Activated CD8-positive, alpha-beta T cell treated with anti-CD3 and anti-CD28 coated beads, Interleukin-2, amount 10 ng/mL, durations not matched to agents 7 days and 5 days (primary cell): ENCODE results near the gene RIOK3. TPM values are rescaled to one million over a fixed set of nuclear protein-coding genes. Genes with fewer than 3 reads are reported as not detected.
"Not testable (repeated sequence)": the region's sequence is repeated elsewhere in the genome, so short reads cannot be mapped to it uniquely, and the experiment has no call there.

Source experiments
- ATAC-seq: fragments of 150-1000 bp; cut with Tn5 transposase; one replicate; pipeline ENCODE4 v1.10.0; 2021; ENCODE audit warnings: moderate library complexity
- CTCF ChIA-PET: fragments of 350-600 bp; sonication (Branson Sonifier 250); formaldehyde crosslinking; loops from one replicate; lab custom pipeline; 2021; ENCODE audit warnings: antibody characterized with exemption; lab: Charles Lee
- POLR2A ChIA-PET: fragments of 350-600 bp; sonication (Branson Sonifier 250); formaldehyde crosslinking; loops from one replicate; lab custom pipeline; 2021; ENCODE audit warnings: antibody characterized with exemption; lab: Charles Lee
- DNase-seq: peaks from one replicate; pipeline ENCODE4 v3.0.0-alpha.2; 2020
- H3K27ac Mint-ChIP-seq: one replicate; pipeline ENCODE4 v1.8.0; 2021; ENCODE audit warnings: mild to moderate bottlenecking, mixed read lengths
- H3K27me3 Mint-ChIP-seq: one replicate; pipeline ENCODE4 v1.8.0; 2021; ENCODE audit warnings: low read depth, mixed read lengths
- H3K36me3 Mint-ChIP-seq: one replicate; pipeline ENCODE4 v1.8.0; 2021; ENCODE audit warnings: low read depth, mixed read lengths
- H3K4me1 Mint-ChIP-seq: one replicate; pipeline ENCODE4 v1.8.0; 2021; ENCODE audit warnings: low read depth, mixed read lengths
- H3K4me3 Mint-ChIP-seq: one replicate; pipeline ENCODE4 v1.8.0; 2021; ENCODE audit warnings: mild to moderate bottlenecking, mixed read lengths
- H3K9me3 Mint-ChIP-seq: one replicate; pipeline ENCODE4 v1.8.0; 2022; ENCODE audit warnings: mixed read lengths; ENCODE audit not compliant: insufficient read depth
- total RNA-seq, 2 experiments: library from RNA; stranded (reverse); gene quantifications; one replicate each; pipeline ENCODE4 v1.2.3, GENCODE V29; 2021

RIOK3 gene
- total RNA-seq, 2 experiments from 2014 or later, result 53.6 to 69.3 TPM

DNA sequence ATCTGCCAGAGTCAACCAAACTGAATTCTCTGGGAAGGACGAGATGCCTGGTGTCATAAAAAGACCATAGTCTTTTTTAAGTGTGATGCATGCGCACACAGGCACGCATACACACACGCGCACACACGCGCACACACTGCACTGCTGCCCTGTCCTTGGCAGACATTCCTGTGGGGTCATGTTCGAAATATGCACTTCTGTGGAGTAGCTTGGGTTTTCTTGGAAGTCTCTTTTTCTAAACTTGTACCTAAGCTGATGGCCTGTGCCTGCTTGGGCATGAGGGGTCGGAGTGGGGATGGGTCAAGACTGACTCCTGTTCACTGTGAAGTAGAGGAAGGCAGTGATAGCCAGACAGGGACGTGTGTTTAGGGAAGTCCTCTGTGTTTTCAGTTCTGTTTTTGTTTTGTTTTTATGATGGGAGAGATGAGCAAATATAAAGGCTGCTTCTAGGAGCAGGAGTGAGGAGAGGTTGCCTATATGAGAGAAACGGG is 46.2 kb downstream of the RIOK3 start:
- Mint-ChIP-seq H3K36me3 (peaks cover 5% of the 10 kb centered on the region), H3K27me3 (no peaks in the 10 kb centered on the region), H3K4me3 (no peak overlapping the region), H3K9me3 (no peaks in the 10 kb centered on the region), H3K27ac (no peak overlapping the region), H3K4me1 (peaks cover 39% of the 10 kb centered on the region)
- DNase-seq, result no peak
- ChIA-PET POLR2A (interaction anchor here (1.2 kb wide), 1 partner anchor 46 kb away, joined by 3 read pairs; no protein-coding TSS in a partner anchor), CTCF (interaction anchor here (0.7 to 4.6 kb wide), 20 partner anchors 9 to 316 kb away, joined by 3 to 51 read pairs (median 9); partner anchors contain the start of genes NPC1 and RIOK3)
- no peak for ATAC-seq

DNA sequence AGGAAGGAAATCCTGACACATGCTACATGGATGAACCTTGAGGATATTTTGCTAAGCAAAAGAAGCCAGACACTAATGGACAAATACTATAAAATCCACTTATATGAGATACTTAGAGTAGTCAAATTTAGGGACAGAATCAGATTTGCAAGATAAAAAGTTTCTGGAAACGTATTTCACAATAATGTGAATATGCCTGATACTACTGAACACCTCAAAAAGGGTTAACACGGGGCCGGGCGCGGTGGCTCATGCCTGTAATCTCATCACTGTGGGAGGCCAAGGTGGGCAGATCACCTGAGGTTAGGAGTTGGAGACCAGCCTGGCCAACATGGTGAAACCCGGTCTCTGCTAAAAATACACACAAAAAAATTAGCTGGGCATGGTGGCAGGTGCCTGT is 48.5 kb downstream of the RIOK3 start:
- peaks cover 53% of the 10 kb centered on the region for H3K4me1 Mint-ChIP-seq
- no peak for DNase-seq
- H3K4me3 Mint-ChIP-seq, result no peak overlapping the region
- no peaks in the 10 kb centered on the region for H3K9me3 Mint-ChIP-seq
- ChIA-PET POLR2A (no interaction called here), CTCF (interaction anchor here (0.6 to 6.3 kb wide), 7 partner anchors 14 to 890 kb away, joined by 3 to 42 read pairs (median 4); no protein-coding TSS in a partner anchor)
- H3K36me3 Mint-ChIP-seq, result peaks cover 17% of the 10 kb centered on the region
- no peak overlapping the region for H3K27ac Mint-ChIP-seq
- no peaks in the 10 kb centered on the region for H3K27me3 Mint-ChIP-seq
- ATAC-seq, result no peak

DNA sequence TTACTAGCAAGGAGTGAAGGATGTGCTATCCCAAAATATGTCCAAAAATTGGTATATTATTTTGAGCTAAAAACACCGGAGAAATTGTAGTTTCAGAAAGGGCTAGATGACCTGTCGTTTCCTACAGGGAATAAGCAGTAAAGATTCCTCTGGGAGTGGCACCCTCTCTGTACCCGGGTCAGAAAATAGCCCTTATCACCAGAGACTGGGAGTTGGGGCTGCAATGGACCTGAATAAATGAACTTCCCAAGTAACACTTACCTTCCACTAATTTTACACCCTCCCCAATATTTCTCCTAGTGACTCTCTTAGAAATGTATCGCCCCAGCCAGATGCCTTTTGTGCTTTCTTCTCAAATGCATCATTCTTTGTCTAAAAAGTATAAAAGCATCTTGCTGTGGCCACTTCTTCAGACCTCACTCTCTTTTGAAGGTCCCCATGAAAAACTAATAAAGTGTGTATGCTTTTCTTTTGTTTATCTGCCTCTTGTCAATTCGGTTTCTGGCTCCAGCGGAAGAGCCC is 49.5 kb downstream of the RIOK3 start:
- peak overlapping the region; percentile 87 for H3K27ac Mint-ChIP-seq
- H3K27me3 Mint-ChIP-seq, result no peaks in the 10 kb centered on the region
- peak overlapping the region; percentile 80 for H3K4me3 Mint-ChIP-seq
- peaks cover 25% of the 10 kb centered on the region for H3K36me3 Mint-ChIP-seq
- peaks cover 61% of the 10 kb centered on the region for H3K4me1 Mint-ChIP-seq
- no peaks in the 10 kb centered on the region for H3K9me3 Mint-ChIP-seq
- POLR2A ChIA-PET, result interaction anchor here (0.6 to 2.0 kb wide), 4 partner anchors 14 to 83 kb away, joined by 3 to 9 read pairs (median 4); partner anchors contain the start of gene NPC1
- CTCF ChIA-PET, result interaction anchor here (0.6 to 6.3 kb wide), 6 partner anchors 9 to 339 kb away, joined by 3 to 42 read pairs (median 4); no protein-coding TSS in a partner anchor
- DNase-seq, result no peak
- no peak for ATAC-seq

DNA sequence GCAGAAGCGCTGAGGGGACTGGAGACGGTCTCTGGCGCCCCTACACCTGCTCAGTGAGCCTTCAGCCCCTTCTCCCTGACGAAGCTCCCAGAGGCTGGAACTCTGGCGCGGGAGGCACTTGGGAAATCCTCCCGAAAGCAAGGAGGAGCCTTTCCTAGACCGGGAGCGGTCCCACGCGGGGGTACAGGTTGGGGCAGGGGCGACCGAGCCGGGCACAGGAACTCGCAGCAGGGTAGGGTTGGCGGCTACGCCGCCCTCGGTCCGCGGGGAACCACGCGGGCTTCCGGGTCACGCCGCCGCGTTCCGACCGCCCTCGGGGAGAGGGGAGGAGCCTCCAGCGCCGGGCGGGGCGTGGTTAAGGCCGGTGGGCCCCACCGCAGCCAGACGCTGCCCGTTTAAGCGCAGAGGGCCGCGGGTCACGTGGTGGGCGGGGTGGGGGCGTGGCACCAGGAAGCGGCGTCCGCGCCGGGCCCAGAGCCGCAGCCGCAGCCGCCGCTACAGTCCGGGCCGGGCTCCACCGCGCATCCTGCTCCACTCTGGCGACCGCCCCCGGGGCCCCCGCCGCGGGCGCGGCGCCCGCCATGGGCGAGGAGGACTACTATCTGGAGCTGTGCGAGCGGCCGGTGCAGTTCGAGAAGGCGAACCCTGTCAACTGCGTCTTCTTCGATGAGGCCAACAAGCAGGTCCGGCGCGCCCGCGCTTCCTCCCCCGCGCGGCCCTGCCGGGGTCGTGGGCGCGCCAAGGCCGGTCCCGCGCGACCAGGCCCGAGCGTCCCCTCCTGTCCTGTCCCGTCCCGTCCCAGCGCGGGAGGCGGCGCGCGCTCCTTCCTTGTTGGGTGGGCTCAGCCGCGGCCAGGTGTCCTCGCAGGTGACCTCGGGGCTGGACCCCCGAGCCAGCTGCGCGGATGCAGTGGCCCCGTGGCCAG is 50.2 kb downstream of the RIOK3 start, which contains the start of gene RMC1:
Gene RMC1 (plus strand): TSS at position 474 of the 925 bp plus-strand sequence. CDS start 108 bp downstream, at position 582.
- H3K4me3 Mint-ChIP-seq, result peak within 1 kb of the TSS; percentile 97
- ATAC-seq, result peak; percentile 89
- peak within 1 kb of the TSS; percentile 87 for H3K27ac Mint-ChIP-seq
- H3K36me3 Mint-ChIP-seq, result peaks cover 31% of the 10 kb centered on the region
- CTCF ChIA-PET, result interaction anchor here (0.6 to 6.3 kb wide), 6 partner anchors 10 to 339 kb away, joined by 3 to 42 read pairs (median 5); no protein-coding TSS in a partner anchor
- no peaks in the 10 kb centered on the region for H3K9me3 Mint-ChIP-seq
- POLR2A ChIA-PET, result interaction anchor here (0.6 to 2.0 kb wide), 6 partner anchors 15 to 512 kb away, joined by 3 to 9 read pairs (median 4); partner anchors contain the start of genes NPC1 and RIOK3
- DNase-seq, result peak; percentile 97
- H3K27me3 Mint-ChIP-seq, result no peaks in the 10 kb centered on the region
- H3K4me1 Mint-ChIP-seq, result peaks cover 60% of the 10 kb centered on the region

DNA sequence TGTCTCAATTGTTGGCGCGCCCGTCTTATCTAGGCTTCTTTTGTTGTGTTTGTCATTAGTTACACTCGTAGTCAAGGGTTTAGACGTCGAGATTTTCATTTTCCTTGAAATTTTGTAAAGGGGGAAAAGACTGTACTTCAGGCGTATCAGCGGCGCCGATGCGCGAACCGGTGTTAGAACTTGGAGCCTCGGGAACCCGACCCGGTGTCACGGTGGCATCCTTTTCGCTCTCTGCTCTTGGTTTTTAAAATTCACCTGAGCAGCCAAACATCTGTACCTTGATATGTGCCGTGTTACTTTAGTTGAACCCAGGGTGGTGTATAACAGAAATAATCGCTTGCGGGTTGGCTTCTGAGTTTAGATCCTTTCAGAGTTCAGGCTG is 50.9 kb downstream of the RIOK3 start:
- ATAC-seq (no peak), DNase-seq (peak; percentile 29)
- no peaks in the 10 kb centered on the region for H3K9me3 Mint-ChIP-seq
- CTCF ChIA-PET, result interaction anchor here (1.7 to 6.3 kb wide), 3 partner anchors 12 to 18 kb away, joined by 6 to 42 read pairs (median 13); no protein-coding TSS in a partner anchor
- peaks cover 37% of the 10 kb centered on the region for H3K36me3 Mint-ChIP-seq
- peak overlapping the region; percentile 97 for H3K4me3 Mint-ChIP-seq
- POLR2A ChIA-PET, result interaction anchor here (1.0 to 2.0 kb wide), 2 partner anchors 16 to 51 kb away, joined by 4 to 9 read pairs; partner anchors contain the start of gene RIOK3
- peaks cover 57% of the 10 kb centered on the region for H3K4me1 Mint-ChIP-seq
- peak overlapping the region; percentile 76 for H3K27ac Mint-ChIP-seq
- no peaks in the 10 kb centered on the region for H3K27me3 Mint-ChIP-seq

DNA sequence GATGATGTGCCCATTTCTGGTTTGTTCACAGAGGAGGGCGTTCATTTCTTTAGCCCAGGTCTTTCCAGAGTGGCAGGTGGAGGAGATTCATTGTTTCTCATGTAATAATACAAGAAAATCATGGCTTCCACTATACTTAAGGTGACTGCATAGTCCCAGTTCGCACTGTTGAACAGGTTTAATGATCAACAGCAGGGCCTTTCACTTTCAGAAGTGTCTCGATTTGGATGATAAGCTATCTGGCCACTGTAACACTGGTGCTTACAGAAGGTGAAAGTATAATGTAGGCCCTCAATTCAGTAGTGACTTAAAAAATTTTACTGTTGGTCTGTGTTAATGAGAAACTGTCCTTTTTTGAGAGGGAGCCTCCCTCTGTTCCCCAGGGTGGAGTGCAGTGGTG is 51.6 kb downstream of the RIOK3 start:
- Mint-ChIP-seq H3K4me1 (peaks cover 51% of the 10 kb centered on the region), H3K9me3 (no peaks in the 10 kb centered on the region), H3K36me3 (peaks cover 37% of the 10 kb centered on the region), H3K27me3 (no peaks in the 10 kb centered on the region), H3K27ac (peak overlapping the region; percentile 76), H3K4me3 (peak overlapping the region; percentile 97)
- DNase-seq (peak; percentile 39), ATAC-seq (no peak)
- POLR2A ChIA-PET, result no interaction called here
- CTCF ChIA-PET, result interaction anchor here (1.0 to 6.3 kb wide), 5 partner anchors 11 to 198 kb away, joined by 3 to 42 read pairs (median 6); no protein-coding TSS in a partner anchor

DNA sequence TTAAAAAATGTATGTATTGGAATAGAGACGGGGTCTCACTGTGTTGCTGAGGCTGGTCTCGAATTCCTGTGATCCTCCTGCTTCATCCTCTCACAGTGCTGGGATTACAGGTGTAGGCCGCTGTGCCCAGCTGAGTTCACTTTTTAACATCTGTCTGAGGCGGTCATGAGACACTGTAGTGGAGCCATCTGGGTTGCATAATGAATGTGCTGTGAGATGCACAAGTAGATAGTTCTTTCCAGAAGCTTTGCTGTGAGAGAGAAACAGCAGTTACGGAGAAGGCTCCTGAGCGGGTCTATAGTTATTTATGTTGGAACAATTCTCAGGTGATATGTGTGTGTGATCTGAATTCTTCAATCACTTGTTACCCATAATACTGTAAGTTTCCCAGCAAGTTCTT is 53.3 kb downstream of the RIOK3 start:
- DNase-seq (no peak), ATAC-seq (no peak)
- H3K27ac Mint-ChIP-seq, result no peak overlapping the region
- POLR2A ChIA-PET, result no interaction called here
- no peak overlapping the region for H3K4me3 Mint-ChIP-seq
- peaks cover 51% of the 10 kb centered on the region for H3K36me3 Mint-ChIP-seq
- H3K4me1 Mint-ChIP-seq, result peaks cover 54% of the 10 kb centered on the region
- no peaks in the 10 kb centered on the region for H3K27me3 Mint-ChIP-seq
- H3K9me3 Mint-ChIP-seq, result no peaks in the 10 kb centered on the region
- CTCF ChIA-PET, result interaction anchor here (0.8 to 6.3 kb wide), 3 partner anchors 9 to 19 kb away, joined by 3 to 42 read pairs (median 4); no protein-coding TSS in a partner anchor

DNA sequence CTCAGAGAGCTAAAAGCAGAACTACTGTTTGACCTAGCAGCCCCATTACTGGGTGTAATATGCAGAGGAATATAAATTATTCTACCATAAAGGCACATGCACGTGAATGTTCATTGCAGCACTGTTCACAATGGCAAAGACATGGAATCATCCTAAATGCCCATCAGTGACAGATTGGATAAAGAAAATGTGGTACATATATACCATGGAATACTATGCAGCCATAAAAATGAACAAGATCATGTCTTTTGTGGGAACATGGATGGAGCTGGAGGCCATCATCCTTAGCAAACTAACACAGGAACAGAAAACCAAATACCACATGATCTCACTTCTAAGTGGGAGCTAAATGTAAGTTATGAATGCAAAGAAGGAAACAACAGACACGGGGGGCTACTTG is 57.8 kb downstream of the RIOK3 start:
- not testable (repeated sequence) for H3K4me3 Mint-ChIP-seq
- CTCF ChIA-PET, result interaction anchor here (0.9 to 1.2 kb wide), 2 partner anchors 13 to 23 kb away, joined by 5 to 9 read pairs; no protein-coding TSS in a partner anchor
- peaks cover 62% of the 10 kb centered on the region for H3K36me3 Mint-ChIP-seq

DNA sequence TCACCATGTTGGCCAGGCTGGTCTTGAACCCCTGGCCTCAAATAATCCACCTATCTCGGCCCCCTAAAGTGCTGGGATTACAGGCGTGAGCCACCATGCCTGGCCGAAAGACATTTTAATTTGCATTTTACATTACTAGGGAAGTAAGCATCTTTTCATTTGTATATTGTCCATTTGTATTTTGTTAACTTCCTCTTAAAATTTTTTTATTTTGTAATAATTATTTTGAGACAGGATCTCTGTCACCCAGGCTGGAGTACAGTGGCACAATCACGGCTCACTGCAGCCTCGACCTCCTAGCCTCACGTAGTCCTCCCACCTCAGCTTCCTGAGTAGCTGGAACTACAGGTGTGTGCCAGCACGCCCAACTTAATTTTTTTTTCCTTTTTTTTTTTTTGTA is 59.1 kb downstream of the RIOK3 start:
- Mint-ChIP-seq H3K27ac (peak overlapping the region; percentile 48), H3K4me3 (peak overlapping the region; percentile 15), H3K4me1 (peaks cover 41% of the 10 kb centered on the region)

More for the DNA sequence above, 57.8 kb downstream of the RIOK3 start:
- not testable (repeated sequence) for ATAC-seq, H3K9me3 Mint-ChIP-seq, H3K27me3 Mint-ChIP-seq, DNase-seq, H3K27ac Mint-ChIP-seq
- H3K4me1 Mint-ChIP-seq, result peaks cover 46% of the 10 kb centered on the region
- POLR2A ChIA-PET, result interaction anchor here (0.6 kb wide), 1 partner anchor 79 kb away, joined by 4 read pairs; no protein-coding TSS in a partner anchor

DNA sequence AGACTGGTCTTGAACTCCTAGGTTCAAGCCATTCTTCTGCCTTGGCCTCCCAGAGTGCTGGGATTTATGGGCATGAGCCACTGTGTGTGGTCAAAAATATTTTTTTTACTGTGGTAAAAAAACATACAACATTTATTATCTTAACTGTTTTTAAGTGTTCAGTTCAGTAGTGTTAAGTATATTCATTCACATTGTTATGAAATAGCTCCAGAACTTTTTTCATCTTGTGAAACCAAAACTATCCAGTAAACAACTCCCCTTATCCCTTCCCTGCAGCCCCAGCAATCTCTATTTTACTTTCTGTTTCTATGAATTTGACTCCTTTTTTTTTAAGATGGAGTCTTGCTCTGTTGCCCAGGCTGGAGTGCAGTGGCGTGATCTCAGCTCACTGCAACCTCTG is 59.6 kb downstream of the RIOK3 start:
- H3K27ac Mint-ChIP-seq, result peak overlapping the region; percentile 48
- peaks cover 59% of the 10 kb centered on the region for H3K36me3 Mint-ChIP-seq
- ChIA-PET CTCF (interaction anchor here (1.2 kb wide), 1 partner anchor 13 kb away, joined by 5 read pairs; no protein-coding TSS in a partner anchor), POLR2A (interaction anchor here (0.6 kb wide), 1 partner anchor 514 kb away, joined by 3 read pairs; no protein-coding TSS in a partner anchor)
- H3K4me1 Mint-ChIP-seq, result peaks cover 38% of the 10 kb centered on the region
- no peaks in the 10 kb centered on the region for H3K9me3 Mint-ChIP-seq
- peak; percentile 30 for ATAC-seq
- H3K4me3 Mint-ChIP-seq, result peak overlapping the region; percentile 15
- H3K27me3 Mint-ChIP-seq, result no peaks in the 10 kb centered on the region
- DNase-seq, result no peak

More for the DNA sequence above, 59.1 kb downstream of the RIOK3 start:
- DNase-seq, ATAC-seq, H3K27me3 Mint-ChIP-seq, H3K9me3 Mint-ChIP-seq: not testable (repeated sequence)
- ChIA-PET CTCF (interaction anchor here (1.2 kb wide), 1 partner anchor 13 kb away, joined by 5 read pairs; no protein-coding TSS in a partner anchor), POLR2A (interaction anchor here (0.6 kb wide), 1 partner anchor 514 kb away, joined by 3 read pairs; no protein-coding TSS in a partner anchor)
- H3K36me3 Mint-ChIP-seq, result peaks cover 58% of the 10 kb centered on the region
